Esophagus squamous epithelium (tissue), 4 donors: ENCODE measurements around the gene ISOC2.

Experiments used
- POLR2A ChIP-seq, 4 donors: fragments of 450-650 bp; IDR thresholded peaks; one replicate each; pipeline ENCODE4 v1.6.1; 2017; ENCODE audit warnings: antibody characterized with exemption in 4 of 4, mild to moderate bottlenecking in 4 of 4, moderate library complexity in 3 of 4
- TF ChIP-seq, protein P1 (sequence below), 6 experiments: fragments of 450-650 bp in 4 of 6; fragments of 200-600 bp in 2 of 6; sonication (generic) in 2 of 6; IDR thresholded peaks; one replicate each; pipeline ENCODE4 v1.5.1; 2016 to 2019; ENCODE audit warnings: antibody characterized with exemption in 6 of 6, mild to moderate bottlenecking in 4 of 6, moderate library complexity in 4 of 6

DNA sequence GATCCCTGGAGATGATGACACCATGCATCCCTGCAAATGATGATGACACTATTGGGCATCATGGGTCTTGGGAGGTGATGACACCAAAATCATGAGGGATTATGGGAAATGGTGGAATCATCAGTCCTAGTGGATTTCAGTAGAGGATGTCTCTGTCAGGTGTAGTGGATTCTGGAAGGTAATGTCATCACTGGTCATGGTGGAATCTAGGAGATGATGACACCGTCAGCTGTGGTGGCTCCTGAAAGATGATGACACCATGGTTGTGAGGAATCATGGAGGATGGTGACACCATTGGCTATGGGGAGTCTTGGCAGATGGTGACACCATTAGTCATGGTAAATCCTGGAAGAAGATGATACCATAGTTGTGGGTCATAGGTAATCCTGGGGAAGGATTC is 30.3 kb downstream of the ISOC2 start:
- TF ChIP-seq, protein P1, sequence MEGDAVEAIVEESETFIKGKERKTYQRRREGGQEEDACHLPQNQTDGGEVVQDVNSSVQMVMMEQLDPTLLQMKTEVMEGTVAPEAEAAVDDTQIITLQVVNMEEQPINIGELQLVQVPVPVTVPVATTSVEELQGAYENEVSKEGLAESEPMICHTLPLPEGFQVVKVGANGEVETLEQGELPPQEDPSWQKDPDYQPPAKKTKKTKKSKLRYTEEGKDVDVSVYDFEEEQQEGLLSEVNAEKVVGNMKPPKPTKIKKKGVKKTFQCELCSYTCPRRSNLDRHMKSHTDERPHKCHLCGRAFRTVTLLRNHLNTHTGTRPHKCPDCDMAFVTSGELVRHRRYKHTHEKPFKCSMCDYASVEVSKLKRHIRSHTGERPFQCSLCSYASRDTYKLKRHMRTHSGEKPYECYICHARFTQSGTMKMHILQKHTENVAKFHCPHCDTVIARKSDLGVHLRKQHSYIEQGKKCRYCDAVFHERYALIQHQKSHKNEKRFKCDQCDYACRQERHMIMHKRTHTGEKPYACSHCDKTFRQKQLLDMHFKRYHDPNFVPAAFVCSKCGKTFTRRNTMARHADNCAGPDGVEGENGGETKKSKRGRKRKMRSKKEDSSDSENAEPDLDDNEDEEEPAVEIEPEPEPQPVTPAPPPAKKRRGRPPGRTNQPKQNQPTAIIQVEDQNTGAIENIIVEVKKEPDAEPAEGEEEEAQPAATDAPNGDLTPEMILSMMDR (IDR thresholded peaks at IDR 0.05): no peak
- no peak for TF ChIP-seq POLR2A (IDR thresholded peaks at IDR 0.05)
